Neural progenitor cell (in vitro differentiated cells): Measurements from ENCODE around the gene ARSK. TPM values are rescaled to one million over a fixed set of nuclear protein-coding genes. Genes with fewer than 3 reads are reported as not detected.
"Not testable (repeated sequence)": the region's sequence is repeated elsewhere in the genome, so short reads cannot be mapped to it uniquely, and the experiment has no call there.

Source experiments
- DNase-seq: peaks from one replicate; pipeline ENCODE4 v3.0.0-alpha.2; 2016; ENCODE audit warnings: low spot score
- H2AFZ ChIP-seq: fragments of 200-600 bp; sonication (generic); replicated peaks from 2 replicates; pipeline ENCODE4 v1.6.1; 2016; ENCODE audit warnings: antibody characterized with exemption
- H3F3A ChIP-seq: fragments of 200-600 bp; sonication (generic); 2 replicates; pipeline ENCODE4 v1.6.1; 2016; ENCODE audit warnings: antibody characterized with exemption, low read depth
- H3K27ac ChIP-seq: fragments of 200-600 bp; sonication (generic); 2 replicates; pipeline ENCODE4 v1.5.1; 2016; ENCODE audit warnings: mild to moderate bottlenecking
- H3K27me3 ChIP-seq: fragments of 200-600 bp; sonication (generic); 2 replicates; pipeline ENCODE4 v1.6.1; 2016; ENCODE audit warnings: mild to moderate bottlenecking, moderate library complexity
- H3K36me3 ChIP-seq: fragments of 200-600 bp; sonication (generic); 2 replicates; pipeline ENCODE4 v1.5.1; 2016
- H3K4me1 ChIP-seq: fragments of 200-600 bp; sonication (generic); 2 replicates; pipeline ENCODE4 v1.6.1; 2016; ENCODE audit warnings: mixed run types
- H3K4me2 ChIP-seq: fragments of 200-600 bp; sonication (generic); 2 replicates; pipeline ENCODE4 v1.6.1; 2016
- H3K4me3 ChIP-seq: fragments of 200-600 bp; sonication (generic); 2 replicates; pipeline ENCODE4 v1.5.1; 2016
- H3K79me2 ChIP-seq: fragments of 200-600 bp; sonication (generic); 2 replicates; pipeline ENCODE4 v1.6.1; 2016; ENCODE audit warnings: low read depth
- H3K9ac ChIP-seq: fragments of 200-600 bp; sonication (generic); 2 replicates; pipeline ENCODE4 v1.6.1; 2016
- H3K9me3 ChIP-seq: fragments of 200-600 bp; sonication (generic); 2 replicates; pipeline ENCODE4 v1.5.1; 2016; ENCODE audit warnings: low read depth
- H4K20me1 ChIP-seq: fragments of 200-600 bp; sonication (generic); 2 replicates; pipeline ENCODE4 v1.6.1; 2016; ENCODE audit warnings: low read depth
- H3K27ac Mint-ChIP-seq: 3 replicates; pipeline ENCODE4 v1.8.0; 2021; ENCODE audit warnings: mixed read lengths
- H3K27me3 Mint-ChIP-seq: 2 replicates; pipeline ENCODE4 v1.8.0; 2022; ENCODE audit warnings: low read depth, mild to moderate bottlenecking, inconsistent platforms, moderate library complexity, mixed read lengths; ENCODE audit not compliant: insufficient read depth
- H3K36me3 Mint-ChIP-seq: 3 replicates; pipeline ENCODE4 v1.8.0; 2021; ENCODE audit warnings: mixed read lengths
- H3K4me1 Mint-ChIP-seq: 3 replicates; pipeline ENCODE4 v1.8.0; 2021; ENCODE audit warnings: mixed read lengths
- H3K4me3 Mint-ChIP-seq: 3 replicates; pipeline ENCODE4 v1.8.0; 2021; ENCODE audit warnings: mild to moderate bottlenecking, moderate library complexity, mixed read lengths
- H3K9me3 Mint-ChIP-seq: 3 replicates; pipeline ENCODE4 v1.8.0; 2020; ENCODE audit warnings: mixed read lengths
- CTCF ChIP-seq: fragments of 200-600 bp; sonication (generic); IDR thresholded peaks from 2 replicates; pipeline ENCODE4 v1.5.1; 2017; ENCODE audit warnings: antibody characterized with exemption, mild to moderate bottlenecking
- EZH2 ChIP-seq: fragments of 200-600 bp; sonication (generic); IDR thresholded peaks from 2 replicates; pipeline ENCODE4 v1.6.1; 2017; ENCODE audit warnings: antibody characterized with exemption, mild to moderate bottlenecking, moderate library complexity
- EZH2phosphoT487 ChIP-seq: fragments of 200-600 bp; sonication (generic); IDR thresholded peaks from 2 replicates; pipeline ENCODE4 v1.6.1; 2017; ENCODE audit warnings: antibody characterized with exemption
- total RNA-seq: library from RNA; depleted of rRNA; stranded (reverse); fragments of >200 nt; gene quantifications from 2 replicates; pipeline ENCODE4 v1.2.3, GENCODE V29; 2015; ENCODE audit warnings: low replicate concordance

The ARSK gene
- total RNA-seq, 1 donor from 2014 or later: 21.3 TPM

GRCh38 chr5:95644351-95645042 is 89.6 kb downstream of the ARSK start:
- peaks cover 14% of the 10 kb centered on the region for H3F3A ChIP-seq
- no peaks in the 10 kb centered on the region for H3K9me3 ChIP-seq
- H4K20me1 ChIP-seq: no peaks in the 10 kb centered on the region
- Mint-ChIP-seq H3K4me3 (no peak overlapping the region), H3K4me1 (no peaks in the 10 kb centered on the region), H3K9me3 (no peaks in the 10 kb centered on the region), H3K27ac (no peak overlapping the region), H3K27me3 (no peaks in the 10 kb centered on the region), H3K36me3 (no peaks in the 10 kb centered on the region)
- H3K4me3 ChIP-seq: no peak overlapping the region
- peak overlapping the region; percentile 56 for H2AFZ ChIP-seq
- H3K27ac ChIP-seq: no peak overlapping the region
- no peaks in the 10 kb centered on the region for H3K79me2 ChIP-seq
- H3K4me1 ChIP-seq: no peaks in the 10 kb centered on the region
- no peak overlapping the region for H3K4me2 ChIP-seq
- no peaks in the 10 kb centered on the region for H3K27me3 ChIP-seq
- no peaks in the 10 kb centered on the region for H3K36me3 ChIP-seq
- TF ChIP-seq CTCF (peak; percentile 78), EZH2 (no peak)
- peak; percentile 60 for DNase-seq
- no peak overlapping the region for H3K9ac ChIP-seq

DNA sequence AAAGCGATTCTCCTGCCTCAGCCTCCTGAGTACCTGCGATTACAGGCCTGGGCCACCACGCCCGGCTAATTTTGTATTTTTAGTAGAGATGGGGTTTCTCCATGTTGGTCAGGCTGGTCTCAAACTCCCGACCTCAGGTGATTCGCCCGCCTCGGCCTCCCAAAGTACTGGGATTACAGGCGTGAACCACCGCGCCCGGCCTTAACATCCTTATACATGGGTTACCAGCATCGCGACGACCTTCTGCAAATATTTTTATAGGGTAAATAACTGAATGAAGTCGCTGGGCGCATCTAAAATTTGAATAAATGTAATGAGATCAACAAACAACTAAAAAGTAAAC is 91.3 kb downstream of the ARSK start:
- H3K27me3 Mint-ChIP-seq, H3K27ac ChIP-seq: not testable (repeated sequence)

DNA sequence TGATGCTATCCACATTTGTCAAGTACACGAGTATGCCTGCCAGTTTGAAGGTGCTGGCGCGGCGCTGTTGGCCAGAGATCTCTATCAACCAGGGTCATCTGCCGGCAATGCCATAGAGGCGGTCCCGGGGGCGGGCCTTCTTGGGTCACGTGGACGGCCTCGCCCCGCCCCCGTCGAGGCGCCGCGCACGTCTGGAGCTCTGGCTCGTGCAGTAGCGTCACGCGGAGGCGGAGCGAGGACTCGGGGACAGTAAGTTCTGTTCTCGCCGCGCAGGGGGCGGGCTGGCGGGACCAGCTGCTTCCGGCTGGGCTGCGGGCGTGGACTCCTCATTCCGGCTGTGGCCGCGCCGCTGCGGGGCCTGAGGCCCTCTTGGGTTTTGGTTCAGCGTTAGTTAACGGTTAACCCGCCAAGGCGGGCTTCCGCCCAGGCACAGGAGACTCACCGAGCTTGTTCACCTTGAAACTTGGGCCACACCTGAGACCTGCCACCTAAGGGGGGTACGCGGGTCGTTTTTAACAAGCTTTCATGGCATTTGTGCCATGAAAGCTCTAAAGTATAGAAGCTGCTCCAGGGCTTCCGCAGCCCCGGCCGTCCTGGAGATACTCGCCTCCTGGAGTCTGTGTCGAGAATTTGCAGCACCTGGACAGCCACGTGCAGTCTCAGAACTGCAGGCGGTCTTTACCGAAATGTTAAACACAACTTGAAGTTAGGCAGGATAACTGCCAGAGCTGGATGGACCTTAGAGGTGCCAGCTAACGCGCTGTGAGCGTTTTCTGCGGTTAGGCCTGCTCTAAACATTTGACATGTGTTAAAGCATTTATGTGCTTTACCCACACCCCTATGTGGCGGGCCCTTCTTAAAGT is 91.9 kb downstream of the ARSK start, which contains the start of gene RFESD:
Gene RFESD (plus strand): TSS at position 209 of the 863 bp plus-strand sequence. CDS start 5,495 bp downstream, outside the sequence.
- peak; percentile 20 for TF ChIP-seq CTCF
- no peak for TF ChIP-seq EZH2
- no peak for TF ChIP-seq EZH2phosphoT487
- Mint-ChIP-seq H3K27me3 (peaks cover 2% of the 10 kb centered on the region), H3K36me3 (no peaks in the 10 kb centered on the region), H3K4me1 (no peaks in the 10 kb centered on the region), H3K9me3 (peaks cover 2% of the 10 kb centered on the region), H3K4me3 (peak within 1 kb of the TSS; percentile 78), H3K27ac (no peak within 1 kb of the TSS)
- Histone ChIP-seq H3K9me3 (no peaks in the 10 kb centered on the region), H4K20me1 (no peaks in the 10 kb centered on the region), H3K4me2 (peak within 1 kb of the TSS; percentile 88), H3K4me3 (peak within 1 kb of the TSS; percentile 51), H3K27ac (no peak within 1 kb of the TSS), H3K4me1 (no peaks in the 10 kb centered on the region), H2AFZ (peak within 1 kb of the TSS; percentile 85), H3K27me3 (no peaks in the 10 kb centered on the region), H3K79me2 (no peaks in the 10 kb centered on the region), H3F3A (peaks cover 14% of the 10 kb centered on the region), H3K9ac (no peak within 1 kb of the TSS), H3K36me3 (no peaks in the 10 kb centered on the region)
- peak; percentile 96 for DNase-seq

More for the DNA sequence above, 91.3 kb downstream of the ARSK start:
- DNase-seq, H3K9ac ChIP-seq, H4K20me1 ChIP-seq, H3K4me1 Mint-ChIP-seq, H3K36me3 ChIP-seq, H3K9me3 Mint-ChIP-seq, H3K9me3 ChIP-seq, H2AFZ ChIP-seq, H3K79me2 ChIP-seq, H3K36me3 Mint-ChIP-seq, H3K27me3 ChIP-seq, H3K27ac Mint-ChIP-seq, H3K4me1 ChIP-seq: not testable (repeated sequence)
- Histone ChIP-seq H3K4me3 (peak overlapping the region; percentile 51), H3F3A (peaks cover 14% of the 10 kb centered on the region), H3K4me2 (peak overlapping the region; percentile 88)
- peak overlapping the region; percentile 78 for H3K4me3 Mint-ChIP-seq
